UCSD-AML1 (cell line): ENCODE results near the gene UBE3A.
A peak's percentile ranks its signal among the peaks of the same experiment; 100 is the strongest.
"Not testable (repeated sequence)": the region's sequence is repeated elsewhere in the genome, so short reads cannot be mapped to it uniquely, and the experiment has no call there.

Source experiments
- DNase-seq: peaks from one replicate; lab custom pipeline; 2025; ENCODE audit not compliant: unreplicated experiment; lab: John Stamatoyannopoulos, UW

UBE3A gene

DNA sequence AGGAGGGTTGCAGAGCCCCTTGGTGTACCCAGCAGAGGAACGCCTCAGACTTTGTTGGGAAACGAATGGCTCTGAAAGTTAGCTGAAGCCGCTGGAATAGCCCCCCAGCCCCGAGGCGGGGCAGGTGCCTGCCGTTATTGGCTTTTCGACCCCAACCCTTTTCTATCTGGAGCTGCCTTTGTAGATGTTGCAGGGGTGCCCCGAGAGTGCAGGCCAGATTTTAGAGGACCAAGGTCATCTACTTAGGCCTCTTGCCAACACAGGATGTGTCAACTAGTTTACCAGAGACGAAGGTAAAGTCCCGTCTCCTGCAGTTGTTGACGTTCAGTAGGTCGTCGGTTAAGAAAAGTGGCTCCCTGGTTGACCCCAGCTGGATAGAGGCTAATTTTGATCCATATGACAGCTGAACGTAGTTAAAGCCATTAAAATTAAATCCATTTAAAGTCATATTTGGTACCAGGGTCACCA, 579 bp upstream of the UBE3A start:
- DNase-seq: no peak

DNA sequence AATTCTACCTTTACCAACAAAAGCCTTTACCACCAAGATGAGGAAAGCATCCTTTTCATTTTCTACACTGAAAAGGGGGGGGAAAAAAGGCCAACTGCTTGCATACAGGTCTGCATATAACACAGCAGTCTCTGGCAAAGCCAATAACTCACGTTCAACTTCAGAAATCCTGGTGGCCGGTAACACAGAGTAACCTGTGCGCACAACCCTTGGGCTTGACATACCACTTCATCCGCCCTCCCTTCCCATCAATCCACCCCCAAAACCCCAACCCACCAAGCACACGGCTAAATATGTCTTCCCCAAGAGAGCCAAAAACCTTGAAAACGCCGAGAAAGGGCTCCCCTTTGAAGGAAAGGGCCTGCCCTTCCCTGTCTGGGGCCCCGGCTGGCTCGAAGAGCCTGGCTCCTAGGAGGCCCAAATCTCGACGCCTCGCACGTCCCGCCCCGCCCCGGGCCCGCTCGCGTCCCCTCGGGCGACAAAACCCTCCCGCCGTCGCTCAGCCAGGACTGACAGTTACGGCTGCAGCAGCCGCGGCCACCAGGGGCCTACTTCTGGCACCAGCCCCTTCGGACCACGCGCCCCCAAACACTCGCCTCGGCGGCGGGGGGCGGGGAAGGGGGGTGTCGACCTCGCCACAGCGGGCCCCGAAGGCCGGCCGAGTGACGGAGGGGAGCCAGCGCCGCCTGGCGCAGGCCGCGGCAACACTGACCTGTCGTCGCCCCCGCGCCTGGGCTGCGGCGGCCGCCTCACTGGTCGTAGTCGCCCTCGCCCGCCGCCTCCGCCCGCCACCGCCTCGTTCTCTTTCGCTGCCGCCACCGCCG, 835 bp downstream of the UBE3A start:
- DNase-seq: peak; percentile 77

DNA sequence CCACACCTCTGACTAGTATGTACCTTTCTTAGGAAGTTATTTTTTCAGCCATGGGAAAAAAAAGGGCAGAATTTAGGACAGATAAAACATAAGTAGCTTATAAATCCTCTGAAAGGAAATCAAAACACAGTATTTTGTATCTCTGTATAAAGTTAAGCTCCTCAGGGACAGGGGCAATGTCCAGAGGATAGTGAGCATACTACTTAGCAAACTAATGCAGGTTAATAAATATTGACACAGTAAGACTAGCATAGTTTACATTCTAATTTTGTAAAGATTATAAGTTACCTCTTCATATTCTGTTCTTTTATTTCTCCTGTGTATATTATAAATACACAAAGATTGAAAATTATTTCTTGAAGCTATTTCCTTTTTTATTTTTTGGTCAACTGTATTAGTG, 2.1 kb downstream of the UBE3A start:
- DNase-seq: no peak

DNA sequence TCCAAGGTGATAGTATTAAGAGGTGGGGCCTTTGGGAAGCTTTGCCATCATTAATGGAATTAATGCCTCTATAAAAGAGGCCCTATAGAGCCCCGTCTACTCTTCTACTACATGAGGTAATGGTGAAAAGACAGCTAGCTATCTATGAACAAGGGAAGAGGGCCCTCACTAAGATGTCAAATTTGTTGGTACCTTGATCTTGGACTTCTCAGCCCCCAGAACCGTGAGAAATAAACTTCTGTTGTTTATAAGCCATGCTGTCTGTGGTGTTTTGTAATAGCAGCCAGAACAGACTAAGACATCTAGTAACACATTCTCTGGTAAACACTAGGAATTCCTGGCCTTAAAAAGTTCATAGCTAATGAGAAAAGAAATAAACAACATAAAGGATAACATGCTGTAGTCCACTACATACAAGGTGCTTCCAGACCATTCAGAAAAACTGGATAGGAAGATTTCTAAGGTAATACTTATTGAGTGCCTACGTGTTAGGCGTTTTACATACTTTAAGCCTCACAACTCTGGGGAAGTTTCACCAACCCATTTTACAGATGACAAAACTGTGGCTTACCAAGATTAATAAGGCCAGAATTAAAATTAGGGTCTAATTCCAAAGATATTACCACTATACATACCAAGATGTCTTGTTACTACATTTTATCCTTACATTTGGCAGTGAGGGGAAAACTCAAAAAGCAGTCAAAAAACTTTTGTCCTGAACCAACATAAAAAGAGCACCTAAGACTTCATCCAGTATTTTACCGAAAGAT, 3.2 kb downstream of the UBE3A start:
- DNase-seq: no peak

DNA sequence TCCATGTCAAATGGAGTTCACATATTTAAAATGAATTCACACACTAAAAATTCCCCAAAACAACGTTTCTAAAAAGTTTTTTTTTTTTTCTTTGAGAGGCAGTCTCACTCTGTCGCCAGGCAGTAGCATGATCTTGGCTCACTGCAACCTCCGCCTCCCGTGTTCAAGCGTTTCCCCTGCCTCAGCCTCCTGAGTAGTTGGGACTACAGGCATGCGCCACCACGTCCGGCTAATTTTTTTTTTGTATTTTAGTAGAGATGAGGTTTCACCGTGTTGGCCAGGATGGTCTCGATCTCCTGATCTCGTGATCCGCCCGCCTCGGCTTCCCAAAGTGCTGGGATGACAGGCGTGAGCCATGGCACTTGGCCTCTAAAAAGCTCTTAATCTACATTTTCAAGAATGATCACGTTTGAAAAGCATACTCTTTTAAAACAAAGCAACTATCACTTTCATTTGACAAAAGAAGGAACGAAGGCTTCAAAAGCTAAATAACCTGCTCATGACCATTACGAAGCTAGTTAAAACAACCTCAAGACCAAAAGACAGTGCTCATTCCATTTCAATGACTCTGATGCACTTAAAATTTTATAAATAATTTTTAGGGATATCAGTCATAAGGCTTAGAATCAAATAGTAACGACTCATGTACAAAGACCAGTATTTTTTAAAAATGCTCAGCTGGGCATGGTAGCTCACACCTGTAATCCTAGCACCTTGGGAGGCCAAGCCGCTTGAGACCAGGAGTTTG, 5.5 kb downstream of the UBE3A start:
- DNase-seq: no peak

DNA sequence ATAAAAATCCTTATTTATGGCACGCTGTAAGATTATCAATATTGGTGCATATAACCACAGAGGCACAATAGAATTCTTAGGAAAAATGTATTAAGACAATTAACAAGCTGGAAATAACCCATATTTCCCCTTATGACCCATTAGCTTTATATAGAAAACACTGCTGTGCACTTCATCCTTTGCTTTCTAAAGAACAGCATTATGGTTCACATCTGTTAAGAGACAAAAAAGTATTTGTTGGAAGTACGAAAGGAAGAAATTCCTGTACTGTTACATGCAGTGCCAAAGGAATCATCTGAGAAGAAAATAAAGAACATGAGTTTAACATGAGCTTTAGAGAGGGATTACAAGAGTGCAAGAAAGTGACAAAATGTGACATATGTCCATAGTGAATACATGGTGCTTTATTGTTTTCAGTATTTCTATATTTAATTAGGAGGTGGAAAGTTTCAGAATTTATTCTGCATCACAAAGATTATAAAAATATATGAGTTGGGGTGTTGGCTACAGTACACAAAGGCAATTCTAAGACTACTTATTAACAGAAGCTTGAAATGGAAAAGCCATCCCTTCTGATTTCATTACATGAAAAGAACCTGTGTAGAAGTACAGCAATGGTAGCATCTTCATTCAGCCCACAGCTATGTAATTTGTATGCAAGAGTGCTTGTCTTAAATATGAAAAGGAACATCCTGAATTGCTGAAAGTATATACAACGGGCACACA, 6.8 kb downstream of the UBE3A start:
- DNase-seq: no peak

DNA sequence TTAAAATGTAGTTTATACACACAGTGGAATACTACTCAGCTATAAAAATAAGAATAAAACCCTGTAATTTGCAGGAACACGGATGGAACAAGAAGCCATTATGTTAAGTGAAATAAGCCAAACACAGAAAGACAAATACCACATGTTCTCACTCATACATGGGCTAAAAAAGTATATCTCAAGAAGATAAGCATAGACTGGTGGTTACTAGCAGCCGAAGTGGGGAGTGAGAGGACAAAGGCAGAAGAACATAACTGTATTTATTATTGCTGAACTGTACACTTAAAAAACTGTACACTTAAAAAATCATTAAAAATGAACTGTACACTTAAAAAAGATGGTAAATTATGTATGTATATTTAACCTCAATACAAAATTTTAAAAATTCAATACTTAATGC, 11.0 kb downstream of the UBE3A start:
- DNase-seq: no peak

DNA sequence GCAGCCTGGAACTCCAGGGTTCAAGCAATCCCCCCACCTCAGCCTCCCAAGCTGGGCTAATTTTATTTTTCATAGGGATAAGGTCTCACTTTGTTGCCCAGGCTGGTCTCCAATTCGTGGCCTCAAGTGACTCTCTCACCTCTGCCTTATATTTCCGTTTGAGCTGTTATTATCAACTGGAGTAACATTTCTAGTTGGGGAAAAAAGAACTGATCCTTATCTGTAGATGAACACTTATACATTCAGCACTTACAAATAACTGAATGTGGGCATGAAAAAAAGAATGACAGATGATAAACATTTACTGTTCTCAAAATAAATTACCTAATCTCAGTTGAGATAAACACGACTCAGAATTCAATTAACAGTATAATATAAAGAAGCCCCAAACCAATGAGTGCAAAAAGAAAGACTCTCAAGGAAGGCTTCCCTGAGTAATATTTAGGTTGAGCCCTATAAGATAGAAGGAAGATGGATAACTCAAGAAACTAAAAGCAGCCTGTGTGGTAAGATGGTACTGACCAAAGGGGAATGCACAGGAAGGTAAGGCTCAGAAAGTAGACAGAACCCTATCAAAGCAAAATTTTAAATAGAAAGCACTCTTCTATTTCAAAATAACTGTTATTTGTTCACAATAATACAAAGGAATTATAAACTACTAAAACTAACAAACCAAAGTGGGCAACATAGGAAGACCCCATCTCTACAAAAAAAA, 11.8 kb downstream of the UBE3A start:
- no peak for DNase-seq

DNA sequence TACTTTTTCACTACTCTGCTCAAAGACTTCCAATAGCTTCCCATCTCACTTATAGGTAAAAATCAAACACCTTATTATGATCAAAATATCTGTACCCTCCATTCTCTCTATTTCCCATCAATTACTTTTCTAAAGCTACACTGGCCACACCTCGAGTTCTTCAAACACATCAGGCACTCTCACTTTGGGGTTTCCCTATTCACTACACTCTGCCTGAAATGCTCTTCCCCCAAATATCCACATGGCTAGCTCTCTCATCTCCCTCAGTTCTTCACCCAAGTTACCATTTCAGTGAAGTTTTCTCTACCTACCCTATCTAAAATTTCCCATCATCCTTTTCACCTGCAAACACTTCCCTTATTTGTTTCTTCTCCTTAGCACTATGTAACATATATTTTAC, 14.8 kb downstream of the UBE3A start:
- DNase-seq: no peak

DNA sequence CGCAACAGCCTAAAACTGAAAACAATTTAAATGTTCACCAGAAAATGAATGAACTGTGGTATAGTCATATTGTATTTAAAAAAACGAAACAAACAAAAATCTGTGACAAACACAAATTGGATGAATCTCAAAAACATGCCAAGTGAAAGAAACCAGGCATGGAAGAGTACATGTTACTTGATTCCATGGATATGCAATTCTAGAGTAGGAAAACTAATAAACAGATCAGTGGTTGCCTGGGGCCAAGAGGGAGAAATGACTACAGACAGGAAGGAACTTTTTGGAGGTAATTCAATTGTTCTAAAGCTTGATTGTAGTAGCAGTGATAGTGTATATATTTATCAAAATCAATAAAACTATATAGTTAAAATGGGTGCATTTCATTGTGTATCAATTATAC, 16.8 kb downstream of the UBE3A start:
- DNase-seq: no peak

DNA sequence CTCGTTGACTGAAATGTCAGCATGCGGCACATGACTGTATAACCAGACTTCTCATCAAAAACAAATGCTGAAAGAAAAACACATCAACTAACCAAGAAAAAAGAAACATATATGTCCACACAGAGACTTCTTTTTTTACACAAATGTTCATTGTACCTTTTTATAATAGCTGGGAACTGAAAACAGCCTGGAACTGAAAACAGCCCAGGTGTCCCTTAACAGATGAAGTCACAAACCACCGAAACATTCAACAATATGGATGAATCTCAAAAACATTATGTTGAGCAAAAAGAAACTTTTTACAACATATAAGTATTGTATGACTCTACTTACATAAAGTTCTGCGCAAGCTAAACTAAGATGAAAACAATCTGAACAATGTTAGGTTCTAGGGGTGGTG, 20.6 kb downstream of the UBE3A start:
- DNase-seq: no peak

DNA sequence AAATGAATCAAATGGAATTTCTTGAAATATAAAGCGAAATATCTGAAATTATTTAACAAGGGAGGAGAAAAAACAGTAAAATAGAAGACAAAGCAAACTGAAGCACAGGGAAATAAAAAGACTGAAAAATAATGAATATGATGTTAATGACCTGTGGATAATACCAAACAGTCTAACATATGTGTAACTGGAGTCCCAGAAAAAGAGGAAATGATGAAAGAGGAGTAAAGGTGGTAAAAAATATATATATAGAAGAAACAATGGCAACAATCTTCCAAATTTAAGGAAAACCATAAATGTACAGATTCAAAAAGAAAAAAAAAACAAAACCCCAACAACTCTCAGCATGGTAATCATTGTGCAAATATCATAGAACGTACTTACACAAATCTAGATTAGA, 21.2 kb downstream of the UBE3A start:
- no peak for DNase-seq

DNA sequence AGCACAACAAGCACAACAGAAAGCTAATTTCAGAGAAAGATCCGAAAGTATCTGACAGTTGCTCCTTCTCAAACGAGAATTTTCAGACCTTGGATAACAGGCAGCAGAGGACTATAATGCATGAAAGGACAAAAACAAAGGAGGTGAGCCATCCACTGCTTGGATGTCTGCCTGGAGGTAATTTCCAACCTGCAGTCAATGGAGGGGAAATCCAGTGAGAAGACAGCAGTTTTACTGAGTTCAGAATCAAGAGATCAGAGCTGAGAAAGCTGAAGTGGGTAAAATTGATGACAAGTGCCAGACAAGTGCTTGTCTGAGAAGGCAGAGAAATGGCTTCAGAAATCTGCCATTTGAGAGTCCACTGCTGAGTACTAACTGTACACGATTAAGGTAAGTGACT, 22.1 kb downstream of the UBE3A start:
- no peak for DNase-seq

DNA sequence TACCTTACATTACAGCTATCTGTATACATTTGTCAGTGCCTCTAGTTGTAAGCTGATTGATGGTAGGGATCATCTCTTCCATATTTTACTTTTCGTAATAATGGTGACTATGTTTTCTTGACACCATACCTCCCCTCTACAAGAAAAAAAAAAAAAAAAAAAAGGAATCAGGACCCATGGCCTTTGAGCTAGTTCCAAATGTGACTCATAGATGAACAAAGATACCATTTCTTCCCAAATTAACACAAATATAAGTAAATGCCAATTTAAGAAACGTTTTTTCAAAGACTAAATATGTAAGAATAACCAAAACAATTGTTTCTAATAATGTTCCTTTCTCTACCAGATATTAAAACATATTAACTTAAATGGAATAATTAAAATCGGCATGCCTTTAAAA, 23.1 kb downstream of the UBE3A start:
- DNase-seq: no peak

DNA sequence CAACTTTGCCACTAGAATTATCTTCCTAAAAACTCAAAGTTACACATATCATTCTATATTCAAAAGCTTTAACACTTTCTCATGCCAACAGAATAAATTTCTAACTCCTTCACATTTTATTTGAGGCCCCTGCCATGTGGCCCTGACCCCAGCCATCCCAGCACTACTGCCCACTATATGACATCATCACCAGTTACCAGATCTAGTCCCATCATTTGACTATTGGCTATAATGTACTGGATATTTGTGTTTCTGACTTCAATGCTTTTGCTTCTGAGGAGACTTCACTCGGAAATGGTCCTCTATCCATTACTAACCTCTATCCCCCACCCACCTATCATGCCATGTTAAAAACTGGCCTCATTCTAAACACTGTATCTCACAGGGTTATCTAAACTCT, 23.6 kb downstream of the UBE3A start:
- no peak for DNase-seq

DNA sequence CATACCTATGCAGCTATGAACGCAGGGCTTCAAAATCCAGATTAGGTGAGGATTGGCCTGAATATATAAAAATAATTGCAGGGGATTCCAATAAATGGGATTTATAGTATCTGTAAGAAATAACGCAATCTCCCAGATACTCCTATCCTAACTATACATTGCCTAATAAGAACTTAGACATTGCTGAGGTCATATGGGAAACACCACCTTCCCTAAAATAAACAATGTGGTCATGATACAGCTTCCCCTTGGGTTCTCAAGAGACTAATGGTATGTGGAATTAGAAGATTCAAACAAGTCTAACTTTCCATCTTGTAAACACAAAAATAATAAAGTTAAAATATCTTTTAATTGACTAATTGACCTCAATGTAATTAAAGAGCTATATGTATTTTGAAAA, 28.2 kb downstream of the UBE3A start:
- no peak for DNase-seq

DNA sequence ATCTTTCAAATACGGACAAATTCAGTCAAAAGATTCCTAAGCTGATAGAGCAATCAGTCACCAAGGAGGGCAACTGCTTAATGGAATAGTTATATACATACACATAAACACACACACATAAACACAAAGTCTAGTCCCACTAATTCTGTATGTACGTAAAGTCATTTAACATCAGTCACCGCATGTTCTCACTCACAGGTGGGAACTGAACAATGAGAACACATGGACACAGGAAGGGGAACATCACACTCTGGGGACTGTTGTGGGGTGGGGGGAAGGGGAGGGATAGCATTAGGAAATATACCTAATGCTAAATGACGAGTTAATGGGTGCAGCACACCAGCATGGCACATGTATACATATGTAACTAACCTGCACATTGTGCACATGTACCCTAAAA, 29.1 kb downstream of the UBE3A start:
- not testable (repeated sequence) for DNase-seq

DNA sequence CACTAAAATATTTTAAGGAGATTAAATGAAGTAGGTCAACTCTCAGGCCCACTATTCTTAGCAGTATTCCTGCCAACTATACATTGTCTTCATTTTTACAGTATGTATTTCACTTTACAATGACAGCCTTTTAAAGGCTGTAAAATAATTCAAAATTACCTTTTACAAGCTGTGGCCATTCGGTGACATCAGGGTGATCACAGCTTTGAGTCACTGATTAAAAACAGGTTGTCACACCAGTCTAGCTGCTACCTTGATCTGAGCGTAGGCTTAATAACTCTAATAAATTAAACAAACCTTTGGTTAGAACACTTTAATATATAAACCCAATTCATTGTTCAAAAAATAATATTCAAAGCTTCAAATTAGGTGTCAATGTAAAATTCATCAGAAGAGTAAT, 29.9 kb downstream of the UBE3A start:
- no peak for DNase-seq

DNA sequence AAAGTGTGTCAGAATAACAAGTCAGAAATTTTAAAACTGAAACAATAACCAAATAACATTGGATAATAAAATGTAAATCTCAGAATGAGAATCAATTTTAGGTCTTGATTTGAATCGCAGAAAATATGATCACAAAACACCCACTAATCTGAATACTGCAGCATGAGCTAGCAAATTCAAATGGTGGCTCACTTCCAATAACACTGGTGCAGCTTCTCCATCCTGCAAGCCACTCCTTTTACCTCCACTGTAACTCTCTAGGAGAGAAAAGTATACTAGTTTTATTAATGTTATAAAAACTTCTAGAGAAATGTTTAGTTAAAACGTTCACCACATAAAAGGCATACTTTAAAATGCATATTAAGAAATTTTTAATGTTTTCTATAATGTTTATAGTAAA, 30.4 kb downstream of the UBE3A start:
- DNase-seq: no peak

DNA sequence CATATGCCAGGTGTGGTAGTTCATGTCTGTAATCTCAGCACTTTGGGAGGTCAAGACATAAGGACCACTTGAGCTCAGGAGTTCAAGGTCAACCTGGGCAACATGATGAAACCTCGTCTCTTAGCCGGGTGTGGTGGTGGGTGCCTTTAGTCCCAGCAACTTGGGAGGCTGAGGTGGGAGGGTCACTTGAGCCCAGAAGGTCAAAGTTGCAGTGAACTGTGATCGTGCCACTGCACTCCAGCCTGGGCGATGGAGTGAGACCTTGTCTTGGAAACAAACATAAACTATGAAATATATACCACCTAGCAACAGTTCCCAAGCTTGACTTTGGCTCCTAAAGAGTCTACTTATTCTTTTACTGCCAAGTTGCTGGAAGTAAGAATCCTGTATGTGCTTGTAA, 30.9 kb downstream of the UBE3A start:
- no peak for DNase-seq
